Mesendoderm (in vitro differentiated cells): ENCODE data around the gene EDDM3A.
A peak's percentile ranks its signal among the peaks of the same experiment; 100 is the strongest.
"Not testable (repeated sequence)": the region's sequence is repeated elsewhere in the genome, so short reads cannot be mapped to it uniquely, and the experiment has no call there.

Experiments
- DNase-seq: peaks from one replicate; pipeline ENCODE4 v3.0.0; 2013
- H2AK5ac ChIP-seq: 2 replicates; pipeline ENCODE4 v1.6.1; 2013; ENCODE audit warnings: low read length, inconsistent platforms
- H2BK120ac ChIP-seq: 2 replicates; pipeline ENCODE4 v1.6.1; 2013; ENCODE audit warnings: low read depth, mild to moderate bottlenecking, low read length, moderate library complexity, mixed read lengths
- H2BK15ac ChIP-seq: replicated peaks from 2 replicates; pipeline ENCODE4 v1.6.1; 2013; ENCODE audit warnings: low read depth, mild to moderate bottlenecking, moderate library complexity
- H2BK5ac ChIP-seq: 2 replicates; pipeline ENCODE4 v1.6.1; 2013; ENCODE audit warnings: low read length, inconsistent platforms
- H3K18ac ChIP-seq: 2 replicates; pipeline ENCODE4 v1.6.1; 2013; ENCODE audit warnings: mild to moderate bottlenecking, low read length, mixed read lengths
- H3K23ac ChIP-seq: one replicate; pipeline ENCODE4 v1.6.1; 2013; ENCODE audit warnings: low read length
- H3K27ac ChIP-seq: 2 replicates; pipeline ENCODE4 v1.5.1; 2013; ENCODE audit warnings: low read depth, mild to moderate bottlenecking, inconsistent platforms, low read length, moderate library complexity
- H3K27me3 ChIP-seq: 2 replicates; pipeline ENCODE4 v1.6.1; 2013; ENCODE audit warnings: low read length, control low read depth, mild to moderate bottlenecking, inconsistent platforms; ENCODE audit not compliant: insufficient read depth, poor library complexity
- H3K36me3 ChIP-seq: 2 replicates; pipeline ENCODE4 v1.6.1; 2013; ENCODE audit warnings: low read length, inconsistent platforms; ENCODE audit not compliant: control insufficient read depth, insufficient read depth
- H3K4ac ChIP-seq: one replicate; pipeline ENCODE4 v1.6.1; 2013; ENCODE audit warnings: low read depth, mild to moderate bottlenecking, low read length, moderate library complexity
- H3K4me1 ChIP-seq: 2 replicates; pipeline ENCODE4 v1.6.1; 2013; ENCODE audit warnings: low read depth, low read length, inconsistent platforms; ENCODE audit not compliant: control insufficient read depth
- H3K4me2 ChIP-seq: 2 replicates; pipeline ENCODE4 v1.6.1; 2013; ENCODE audit warnings: low read length
- H3K4me3 ChIP-seq: 2 replicates; pipeline ENCODE4 v1.5.1; 2013; ENCODE audit warnings: mild to moderate bottlenecking, low read length
- H3K56ac ChIP-seq: one replicate; pipeline ENCODE4 v1.6.1; 2013; ENCODE audit warnings: low read length
- H3K79me1 ChIP-seq: 2 replicates; pipeline ENCODE4 v1.6.1; 2013; ENCODE audit warnings: low read length, inconsistent platforms
- H3K79me2 ChIP-seq: 2 replicates; pipeline ENCODE4 v1.6.1; 2013; ENCODE audit warnings: mild to moderate bottlenecking, low read length; ENCODE audit not compliant: control insufficient read depth, insufficient read depth
- H3K9ac ChIP-seq: 2 replicates; pipeline ENCODE4 v1.6.1; 2013; ENCODE audit warnings: low read length, inconsistent platforms
- H4K5ac ChIP-seq: one replicate; pipeline ENCODE4 v1.6.1; 2013; ENCODE audit warnings: low read length
- H4K8ac ChIP-seq: one replicate; pipeline ENCODE4 v1.6.1; 2013; ENCODE audit warnings: low read depth, mild to moderate bottlenecking, control low read depth, low read length, moderate library complexity
- WGBS: extraction: QIAGEN DNeasy Blood & Tissue Kit; methylation state at CpG from one replicate; pipeline ENCODE4 v1.1.7; 2013; ENCODE audit warnings: low lambda C conversion rate, missing lambda C conversion rate; ENCODE audit not compliant: insufficient coverage; ENCODE audit errors: extremely low coverage; 5-methylcytosine and 5-hydroxymethylcytosine counted together

EDDM3A gene

GRCh38 chr14:20726121-20726520 lies 19.6 kb upstream of the EDDM3A start:
- not testable (repeated sequence) for H3K9ac ChIP-seq, H3K18ac ChIP-seq, H2BK5ac ChIP-seq, H3K79me2 ChIP-seq, H3K4ac ChIP-seq, H3K23ac ChIP-seq, H2BK120ac ChIP-seq, H3K56ac ChIP-seq, DNase-seq, H3K79me1 ChIP-seq, H3K27ac ChIP-seq, H4K5ac ChIP-seq, H3K4me3 ChIP-seq, H2BK15ac ChIP-seq, H3K27me3 ChIP-seq, H4K8ac ChIP-seq, H2AK5ac ChIP-seq, H3K4me1 ChIP-seq, H3K4me2 ChIP-seq, H3K36me3 ChIP-seq
- no CpG with 5 or more reads among the region's 3 CpGs for WGBS

DNA sequence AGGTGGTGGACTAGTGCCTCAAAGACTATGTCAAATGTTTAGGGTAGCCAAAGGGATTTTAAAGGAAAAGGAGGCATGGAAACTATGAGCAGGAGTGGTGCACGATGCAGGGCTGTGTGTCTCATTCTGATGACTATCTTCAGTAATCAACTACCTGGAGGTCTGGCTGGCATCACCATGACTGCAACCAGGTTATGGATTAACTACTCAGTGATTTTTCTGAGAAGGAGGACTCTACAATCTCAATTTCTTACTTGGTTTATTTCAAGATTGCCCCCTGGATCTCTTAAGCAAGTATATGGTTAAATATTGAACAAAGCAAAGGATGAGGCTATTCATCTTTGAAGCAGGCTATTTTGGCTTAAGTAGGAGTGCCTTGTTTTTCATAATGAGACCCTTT lies 19.2 kb upstream of the EDDM3A start:
- Histone ChIP-seq H2BK5ac (no peak overlapping the region), H3K56ac (no peak overlapping the region), H3K4me3 (no peak overlapping the region), H4K5ac (no peak overlapping the region), H3K27ac (no peak overlapping the region), H2BK15ac (no peak overlapping the region), H3K9ac (no peak overlapping the region), H3K79me2 (no peaks in the 10 kb centered on the region), H3K23ac (no peak overlapping the region), H4K8ac (no peak overlapping the region), H2BK120ac (no peak overlapping the region), H3K4me2 (no peak overlapping the region), H3K18ac (no peak overlapping the region), H3K36me3 (no peaks in the 10 kb centered on the region), H3K4me1 (no peaks in the 10 kb centered on the region), H3K79me1 (no peaks in the 10 kb centered on the region), H3K4ac (no peak overlapping the region), H2AK5ac (no peak overlapping the region), H3K27me3 (no peaks in the 10 kb centered on the region)
- no CpG with 5 or more reads among the region's 1 CpG for WGBS
- no peak for DNase-seq

DNA sequence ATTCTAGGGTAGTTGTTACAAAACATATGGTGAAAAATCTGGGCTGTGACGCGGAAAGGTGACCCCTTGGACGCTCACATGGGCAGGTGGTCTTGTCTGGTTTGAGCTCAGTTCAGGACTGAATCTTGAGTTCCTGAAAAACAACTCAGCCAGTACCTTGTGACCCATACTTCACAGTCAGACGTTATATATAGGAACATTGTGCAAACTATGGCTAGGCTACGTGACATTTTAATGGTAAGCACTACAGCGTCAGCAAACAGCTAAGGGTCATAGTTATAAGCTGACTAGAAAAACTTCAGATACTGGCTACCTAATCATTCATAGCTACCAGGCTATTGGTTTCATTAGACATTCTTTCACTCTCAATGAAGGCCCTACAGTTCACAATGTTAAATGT lies 14.8 kb upstream of the EDDM3A start:
- DNase-seq = no peak
- no peak overlapping the region for H3K4me3 ChIP-seq
- no peak overlapping the region for H2AK5ac ChIP-seq
- no peak overlapping the region for H3K4ac ChIP-seq
- no peak overlapping the region for H3K23ac ChIP-seq
- H3K79me2 ChIP-seq = no peaks in the 10 kb centered on the region
- no peaks in the 10 kb centered on the region for H3K4me1 ChIP-seq
- H2BK120ac ChIP-seq = no peak overlapping the region
- no peak overlapping the region for H2BK15ac ChIP-seq
- no peaks in the 10 kb centered on the region for H3K27me3 ChIP-seq
- H3K27ac ChIP-seq = no peak overlapping the region
- H3K18ac ChIP-seq = no peak overlapping the region
- no peak overlapping the region for H2BK5ac ChIP-seq
- WGBS = no CpG with 5 or more reads among the region's 6 CpGs
- no peak overlapping the region for H3K9ac ChIP-seq
- no peak overlapping the region for H3K4me2 ChIP-seq
- H3K79me1 ChIP-seq = no peaks in the 10 kb centered on the region
- no peaks in the 10 kb centered on the region for H3K36me3 ChIP-seq
- no peak overlapping the region for H4K8ac ChIP-seq
- no peak overlapping the region for H4K5ac ChIP-seq
- H3K56ac ChIP-seq = no peak overlapping the region

- Histone ChIP-seq H3K4me3 (no peak overlapping the region), H2BK15ac (no peak overlapping the region), H3K4ac (no peak overlapping the region), H2BK5ac (no peak overlapping the region), H3K18ac (no peak overlapping the region), H3K27ac (no peak overlapping the region), H3K56ac (no peak overlapping the region), H3K9ac (no peak overlapping the region), H2AK5ac (no peak overlapping the region), H4K5ac (no peak overlapping the region), H4K8ac (no peak overlapping the region), H3K36me3 (no peaks in the 10 kb centered on the region), H2BK120ac (no peak overlapping the region), H3K79me2 (no peaks in the 10 kb centered on the region), H3K4me1 (no peaks in the 10 kb centered on the region), H3K27me3 (no peaks in the 10 kb centered on the region), H3K4me2 (no peak overlapping the region), H3K79me1 (no peaks in the 10 kb centered on the region), H3K23ac (no peak overlapping the region)
- no CpG with 5 or more reads among the region's 5 CpGs for WGBS
- DNase-seq = peak; percentile 87
Observed at GRCh38 chr14:20732477-20732876, 13.2 kb upstream of the EDDM3A start.

GRCh38 chr14:20732979-20733635 lies 12.6 kb upstream of the EDDM3A start:
- Histone ChIP-seq H3K4me1 (no peaks in the 10 kb centered on the region), H2BK15ac (no peak overlapping the region), H2BK5ac (no peak overlapping the region), H2AK5ac (no peak overlapping the region), H3K36me3 (no peaks in the 10 kb centered on the region), H3K18ac (no peak overlapping the region), H3K27ac (no peak overlapping the region), H3K79me2 (no peaks in the 10 kb centered on the region), H4K8ac (no peak overlapping the region), H3K79me1 (no peaks in the 10 kb centered on the region), H3K4me3 (no peak overlapping the region), H4K5ac (no peak overlapping the region), H3K23ac (no peak overlapping the region), H3K4ac (no peak overlapping the region), H3K56ac (no peak overlapping the region), H3K27me3 (no peaks in the 10 kb centered on the region), H3K9ac (no peak overlapping the region), H3K4me2 (no peak overlapping the region), H2BK120ac (no peak overlapping the region)
- no CpG with 5 or more reads among the region's 6 CpGs for WGBS
- no peak for DNase-seq
